SH-SY5Y (cell line): ENCODE data around the gene AGPAT3.

Source experiments
- GATA2 ChIP-seq: IDR thresholded peaks from 2 replicates; pipeline ENCODE4 v1.6.1; 2011; ENCODE audit warnings: mild to moderate bottlenecking, low read depth, low read length
- GATA3 ChIP-seq: IDR thresholded peaks from 2 replicates; pipeline ENCODE4 v1.6.1; 2011; ENCODE audit warnings: low read depth, mild to moderate bottlenecking, low read length, moderate library complexity

DNA sequence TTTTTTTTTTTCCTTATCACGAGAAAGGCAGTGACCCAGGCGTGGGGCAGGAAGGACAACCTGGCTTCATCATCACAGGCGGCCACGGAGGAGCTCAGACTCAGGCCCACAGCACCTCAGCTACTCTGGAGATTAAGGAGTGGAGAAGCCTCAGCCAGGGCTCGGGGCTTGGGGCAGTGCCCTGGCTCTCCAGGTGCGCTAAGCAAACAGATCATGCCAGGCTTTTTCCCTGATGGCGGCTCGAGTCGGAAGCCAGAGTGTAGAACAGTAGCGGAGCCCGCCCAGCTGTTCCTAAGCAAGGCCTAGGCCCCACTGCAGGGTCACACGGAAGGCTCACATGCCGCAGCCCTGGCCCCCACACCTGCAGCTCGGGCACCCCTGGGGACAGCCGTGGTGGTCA, 70.7 kb downstream of the AGPAT3 start:
- TF ChIP-seq GATA3 = no peak
- no peak for TF ChIP-seq GATA2
